Stimulated activated naive CD4-positive, alpha-beta T cell treated with Interleukin-2 at 50 U/mL for 16 hours (primary cell): Measurements from ENCODE around the gene ADGRL1.
A peak's percentile ranks its signal among the peaks of the same experiment; 100 is the strongest.

Source experiments
- DNase-seq: peaks from one replicate; lab custom pipeline; 2025; lab: John Stamatoyannopoulos, UW

Gene ADGRL1

DNA sequence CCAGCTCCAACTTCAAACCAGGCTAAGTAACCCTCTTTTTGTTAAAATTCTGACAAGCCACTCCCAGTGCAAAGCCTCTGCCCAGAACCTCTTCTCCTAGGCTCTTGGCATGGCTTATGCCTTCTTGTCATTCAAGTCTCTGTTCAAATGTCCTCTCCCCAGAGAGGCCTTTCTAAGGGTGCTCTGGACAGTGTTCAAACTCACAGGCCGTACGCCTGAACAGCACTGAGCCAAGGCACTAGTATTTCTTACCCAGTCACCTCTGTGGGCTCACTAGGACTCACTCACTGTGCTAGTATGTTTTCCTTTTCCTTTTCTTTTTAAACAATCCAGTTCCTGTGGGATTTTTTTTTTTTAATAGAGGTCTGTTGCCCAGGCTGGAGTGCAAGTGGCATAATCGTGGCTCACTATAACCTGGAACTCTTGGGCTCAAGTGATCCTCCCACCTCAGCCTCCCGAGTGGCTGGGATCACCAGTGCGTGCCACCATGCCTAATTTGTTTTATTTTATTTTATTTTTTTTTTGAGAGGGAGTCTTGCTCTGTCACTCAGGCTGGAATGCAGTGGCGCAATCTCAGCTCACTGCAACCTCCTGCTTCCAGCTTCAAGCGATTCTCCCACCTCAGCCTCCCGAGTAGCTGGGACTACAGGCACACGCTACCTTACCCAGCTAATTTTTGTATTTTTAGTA is 67.2 kb downstream of the ADGRL1 start:
- DNase-seq: no peak

GRCh38 chr19:14136509-14137281 is 69.3 kb downstream of the ADGRL1 start, which contains the start of gene ASF1B:
TSS of gene ASF1B (minus strand) at chr19:14136589. CDS start at chr19:14136456, 133 bp downstream.
- peak; percentile 98 for DNase-seq

DNA sequence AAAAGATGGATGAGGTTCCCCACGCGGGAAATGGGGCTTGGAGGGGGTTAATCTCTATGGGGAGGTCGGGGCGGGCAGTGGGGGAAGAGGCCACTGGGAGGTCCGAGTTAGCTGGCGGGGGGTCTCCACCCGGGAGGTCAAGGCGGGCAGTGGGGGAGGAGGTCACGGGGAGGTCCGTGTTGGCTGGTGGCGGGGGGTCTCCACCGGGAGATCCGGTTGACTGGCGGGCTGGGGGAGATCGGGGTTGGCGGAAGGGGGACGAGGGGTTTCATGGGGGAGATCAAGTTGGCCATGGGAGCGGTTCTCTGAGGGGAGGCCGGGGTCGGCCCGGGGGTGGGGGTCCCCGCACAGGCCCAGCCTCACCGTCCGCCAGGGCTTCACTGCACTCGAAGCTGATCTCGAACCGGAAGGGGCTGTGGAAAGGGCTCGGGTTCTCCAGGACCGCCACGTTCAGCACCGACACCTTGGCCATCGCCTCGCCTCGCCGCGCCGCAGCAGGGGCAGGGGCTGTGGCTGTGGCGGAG is 69.9 kb downstream of the ADGRL1 start:
- DNase-seq: no peak

- no peak for DNase-seq
These were observed 70.6 kb downstream of the ADGRL1 start for GRCh38 chr19:14135355-14135754.

- DNase-seq: no peak
These were observed 78.0 kb downstream of the ADGRL1 start for GRCh38 chr19:14127929-14128509.

- DNase-seq: no peak
These were observed 78.8 kb downstream of the ADGRL1 start for GRCh38 chr19:14127176-14127575.

- DNase-seq: no peak
These were observed 83.0 kb downstream of the ADGRL1 start for GRCh38 chr19:14122924-14123323.

- no peak for DNase-seq
These were observed 85.5 kb downstream of the ADGRL1 start for GRCh38 chr19:14120497-14120780.

DNA sequence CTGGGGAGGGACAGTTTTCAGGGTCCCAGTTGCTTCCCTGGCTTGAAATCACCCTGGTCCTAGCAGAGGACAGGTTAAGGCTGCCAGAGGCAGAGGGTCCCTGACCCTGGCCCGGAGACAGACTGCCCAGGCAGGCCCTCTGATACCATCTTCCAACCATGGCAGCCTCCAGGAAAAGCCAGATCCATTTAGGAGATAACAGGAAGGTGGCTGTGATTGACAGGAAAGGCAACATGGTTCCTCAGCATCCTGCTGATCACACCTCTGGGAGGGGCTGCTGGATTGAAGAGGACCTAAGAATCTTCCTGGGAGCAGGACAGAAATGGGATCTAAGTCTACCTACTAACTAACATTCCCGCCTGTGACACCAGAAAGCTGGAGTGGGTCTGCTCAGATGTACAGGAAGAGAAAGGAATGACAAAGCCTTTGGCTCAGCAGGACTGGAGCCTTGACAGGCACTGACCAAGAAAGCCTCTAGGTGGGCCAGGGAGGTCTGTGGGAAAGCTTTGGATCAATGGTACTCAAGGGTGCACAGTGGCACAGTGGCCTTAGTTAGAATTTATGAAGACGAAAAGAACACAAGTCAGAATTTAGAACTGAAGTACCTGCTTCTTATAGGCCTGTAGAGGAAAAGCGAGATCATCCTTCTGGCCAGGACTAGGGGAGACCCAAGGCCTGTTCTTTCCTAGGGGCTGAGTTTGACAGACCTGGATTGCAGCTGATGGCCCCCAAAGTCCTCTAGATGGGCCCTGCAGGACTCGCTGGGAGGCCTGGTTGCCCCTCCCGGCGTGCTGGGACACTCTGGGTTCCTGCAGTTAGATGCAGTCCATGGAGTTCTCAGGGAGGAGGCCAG is 86.1 kb downstream of the ADGRL1 start:
- no peak for DNase-seq

GRCh38 chr19:14119146-14119545 is 86.8 kb downstream of the ADGRL1 start:
- no peak for DNase-seq

- DNase-seq: no peak
These were observed 87.6 kb downstream of the ADGRL1 start for GRCh38 chr19:14118165-14119051.

DNA sequence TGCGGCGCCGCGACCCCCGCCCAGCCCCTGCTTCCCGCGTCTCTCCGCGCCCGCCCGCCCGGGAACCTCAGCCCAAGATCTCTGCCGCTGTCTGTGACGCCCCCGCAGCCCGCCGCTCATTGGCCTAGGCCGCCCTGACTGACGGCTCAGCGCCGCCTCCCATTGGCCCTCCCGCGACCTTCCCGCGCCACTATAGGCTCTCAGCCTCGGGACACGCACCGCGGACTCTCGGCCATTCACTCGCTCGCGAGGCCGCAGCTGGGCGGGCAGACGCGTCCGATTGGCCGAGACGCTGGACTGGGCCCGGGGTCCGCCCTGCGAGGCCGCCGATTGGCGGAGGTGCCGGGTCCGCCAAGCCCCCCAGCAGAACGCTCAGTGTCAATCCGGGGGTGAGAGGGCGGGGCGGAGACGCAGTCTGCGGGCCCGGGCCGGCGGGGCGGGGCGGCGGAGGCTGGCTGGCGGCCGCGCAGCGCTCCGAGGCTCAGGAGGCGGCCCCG is 88.3 kb downstream of the ADGRL1 start, which contains the start of gene PRKACA:
Gene PRKACA (minus strand): TSS at position 95 of the 497 bp plus-strand sequence. CDS start 215 bp downstream, outside the sequence.
- peak; percentile 99 for DNase-seq

GRCh38 chr19:14116918-14117578 is 88.9 kb downstream of the ADGRL1 start:
- DNase-seq: no peak

- DNase-seq: no peak
These were observed 89.4 kb downstream of the ADGRL1 start for GRCh38 chr19:14116525-14116917.

- DNase-seq: no peak
These were observed 90.2 kb downstream of the ADGRL1 start for GRCh38 chr19:14115756-14116155.

- peak; percentile 54 for DNase-seq
These were observed 91.1 kb downstream of the ADGRL1 start for GRCh38 chr19:14114854-14115253.

- no peak for DNase-seq
These were observed 91.5 kb downstream of the ADGRL1 start for GRCh38 chr19:14114439-14114838.

DNA sequence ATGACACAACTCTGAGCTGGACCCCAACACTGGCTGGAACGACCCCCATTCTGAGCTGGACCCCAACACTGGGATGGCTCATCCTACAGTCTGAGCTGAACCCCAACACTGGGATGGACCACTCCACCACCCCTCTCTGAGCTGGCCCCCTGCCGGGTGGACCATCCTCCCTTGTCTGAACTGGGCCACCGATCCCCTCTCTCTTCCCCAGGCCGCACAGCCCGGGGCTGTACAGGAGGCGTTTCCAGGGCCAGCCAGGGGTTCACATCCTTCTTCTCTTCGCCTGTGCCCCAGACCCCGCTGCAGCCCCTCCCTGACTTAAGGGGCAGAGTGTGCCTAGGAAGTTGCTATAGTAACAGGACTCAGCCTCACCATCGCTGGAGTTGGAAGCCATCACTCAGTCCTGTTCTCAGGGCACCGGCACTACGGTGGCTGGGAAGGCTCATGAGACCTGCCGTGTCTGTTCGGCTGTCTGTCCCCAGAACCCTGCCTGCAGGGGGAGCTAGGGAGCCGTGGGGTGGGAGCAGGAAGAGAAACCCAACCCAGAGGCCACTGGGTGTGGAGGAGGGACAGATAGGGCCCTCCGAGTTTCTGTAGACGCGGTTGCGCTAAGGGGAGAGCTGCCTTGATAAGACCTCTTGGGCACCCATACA is 92.1 kb downstream of the ADGRL1 start:
- peak; percentile 17 for DNase-seq

DNA sequence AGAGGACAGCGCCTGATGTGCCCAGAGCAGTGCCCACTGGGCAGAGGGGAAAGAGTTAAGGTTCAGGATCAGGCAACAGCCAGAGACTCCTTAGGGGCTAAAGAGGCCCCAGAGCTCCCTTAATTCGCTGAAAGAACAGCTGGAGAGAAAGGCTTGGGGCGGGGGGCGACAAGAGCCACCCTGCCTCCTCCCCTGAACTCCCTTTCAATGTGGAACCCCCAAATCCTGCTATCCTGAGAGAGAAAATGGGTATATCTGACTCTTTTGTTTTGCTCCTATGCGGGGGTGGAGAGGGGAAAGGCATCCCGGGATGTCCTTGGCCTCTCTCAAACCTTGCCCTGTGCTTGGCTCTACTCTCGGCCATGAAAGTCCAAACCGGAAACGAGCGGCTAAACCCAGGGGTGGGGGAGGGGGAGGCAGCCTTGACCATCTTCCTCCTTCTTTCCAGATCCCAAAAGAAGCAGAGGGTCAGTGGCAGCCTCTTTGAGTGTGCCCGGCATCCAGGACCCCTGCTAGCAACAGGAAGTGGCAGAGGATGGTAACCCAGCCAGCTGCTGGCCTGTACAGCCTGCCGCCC is 93.1 kb downstream of the ADGRL1 start:
- DNase-seq: no peak
